ENCODE data around the gene ART3. TPM values are rescaled to one million over a fixed set of nuclear protein-coding genes. Genes with fewer than 3 reads are reported as not detected.

The ART3 gene
- total and polyA plus RNA-seq, 2 of the 8 experiments (the other 6 are each of a cell fraction or from before 2014, with no cell fraction given), result 0.21 to 0.63 TPM

DNA sequence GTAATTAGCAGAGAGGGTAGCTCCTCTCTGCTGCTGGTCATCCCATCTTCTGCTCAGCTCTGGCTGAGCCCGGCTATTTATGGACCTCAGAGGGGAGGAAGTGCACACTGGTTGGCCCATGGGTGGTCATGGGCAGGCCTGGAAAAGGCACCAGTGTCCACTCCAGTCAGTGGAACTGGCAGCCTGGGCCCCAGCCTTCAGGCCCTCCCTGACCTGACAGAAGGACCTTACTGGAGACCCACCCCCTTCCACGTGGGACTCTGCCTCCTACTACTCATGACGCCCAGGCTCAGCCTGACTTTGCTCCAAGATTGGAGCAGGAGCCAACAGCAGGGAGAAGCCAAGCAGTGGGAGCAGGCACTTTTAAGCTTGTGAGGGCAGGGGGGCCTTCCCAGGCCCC, 8.0 kb upstream of the ART3 start:
- no peaks in the 10 kb centered on the region for H3K36me3 ChIP-seq (ENCODE audit: control insufficient read depth in 2 of 4, insufficient read depth in 4 of 4, low read length in 3 of 4)
- peak overlapping the region; percentile 75; the same call in 1 of the 2 replicates for H2AK5ac ChIP-seq (ENCODE audit: low read depth, low read length)
- no peaks in the 10 kb centered on the region for H3K79me2 ChIP-seq (ENCODE audit: control insufficient read depth in 1 of 2, insufficient read depth in 2 of 2, low read length in 2 of 2)
- no peak overlapping the region for H4K91ac ChIP-seq (replicated peaks; ENCODE audit: insufficient read length, low read length)
- POLR2A ChIA-PET (ENCODE audit: partially characterized antibody), result interaction anchor here (0.9 to 1.3 kb wide), 2 partner anchors 23 to 30 kb away, joined by 3 to 4 read pairs; no protein-coding TSS in a partner anchor
- H2BK12ac ChIP-seq (ENCODE audit: low read depth, low read length), result no peak overlapping the region
- H3K4me2 ChIP-seq (ENCODE audit: insufficient read depth in 1 of 2, low read depth in 2 of 2, low read length in 2 of 2), result no peak overlapping the region
- H3K4ac ChIP-seq (replicated peaks; ENCODE audit: insufficient read length, low read depth, low read length), result no peak overlapping the region
- no peak overlapping the region for H2BK15ac ChIP-seq (ENCODE audit: low read length)
- DNase-seq (ENCODE audit: low read depth in 1 of 2, low spot score in 2 of 2) (no peak), FAIRE-seq (no peak)
- H2BK20ac ChIP-seq (ENCODE audit: low read length), result no peak overlapping the region
- CTCF ChIA-PET (ENCODE audit: partially characterized antibody), result interaction anchor here (0.7 to 6.7 kb wide), 14 partner anchors 13 to 158 kb away, joined by 3 to 88 read pairs (median 5); partner anchors contain the start of gene SDAD1
- no peak overlapping the region for H2BK120ac ChIP-seq (replicated peaks; ENCODE audit: low read depth, low read length)
- peaks cover 0 to 1% (median 0%) of the 10 kb centered on the region in 4 experiments; a peak in 1 of 7 replicates for H3K27me3 ChIP-seq (replicated peaks in 1 of 4; ENCODE audit: control insufficient read depth in 3 of 4, extremely low read depth in 1 of 4, insufficient read depth in 3 of 4, low read length in 3 of 4)
- no peak overlapping the region for H3K4me3 ChIP-seq (ENCODE audit: extremely low read depth in 1 of 4, insufficient read depth in 2 of 4, low read depth in 3 of 4, low read length in 4 of 4)
- no peak overlapping the region for H2BK5ac ChIP-seq (ENCODE audit: low read depth, low read length)
- H4K20me1 ChIP-seq (replicated peaks in 1 of 2; ENCODE audit: control insufficient read depth in 1 of 2, insufficient read depth in 2 of 2, low read length in 2 of 2), result no peaks in the 10 kb centered on the region
- H3K23me2 ChIP-seq (ENCODE audit: low read depth, low read length), result no peaks in the 10 kb centered on the region; the same call in 1 of the 2 replicates
- H3K56ac ChIP-seq (replicated peaks; ENCODE audit: insufficient read length, low read depth, low read length), result no peak overlapping the region
- WGBS, 2 experiments (ENCODE audit: extremely low coverage in 1 of 2, insufficient coverage in 1 of 2, insufficient read length in 1 of 2, insufficient replicate concordance in 2 of 2, low coverage in 1 of 2, low lambda C conversion rate in 2 of 2, missing lambda C conversion rate in 1 of 2), result 83% methylated on average over 3 of the region's 3 CpGs; no CpG with 5 or more reads in 1 of the 2 experiments
- no peak overlapping the region for H3K27ac ChIP-seq (ENCODE audit: low read depth, low read length)
- no peaks in the 10 kb centered on the region for H3K9me3 ChIP-seq (ENCODE audit: insufficient read depth in 2 of 2, low read depth in 1 of 2, low read length in 1 of 2)
- TF ChIP-seq HDAC2 (IDR thresholded peaks at IDR 0.05; ENCODE audit: borderline replicate concordance in 1 of 2, low read depth in 2 of 2, low read length in 2 of 2) (no peak), EGR1 (IDR thresholded peaks at IDR 0.05; ENCODE audit: borderline replicate concordance, low read depth, low read length) (no peak), SIX5 (IDR thresholded peaks at IDR 0.05; ENCODE audit: low read depth, low read length) (no peak), JUND (IDR thresholded peaks at IDR 0.05; ENCODE audit: low read length) (no peak), ASH2L (IDR thresholded peaks at IDR 0.05; ENCODE audit: low read length) (no peak), BRCA1 (IDR thresholded peaks at IDR 0.05; ENCODE audit: low read depth, low read length) (no peak), FOSL1 (IDR thresholded peaks at IDR 0.05; ENCODE audit: insufficient read depth, low read depth, low read length) (no peak), GTF2F1 (IDR thresholded peaks at IDR 0.05; ENCODE audit: borderline replicate concordance, low read depth, low read length) (no peak)
- no peak overlapping the region for H4K5ac ChIP-seq (ENCODE audit: insufficient read length, low read depth, low read length)
- no peak overlapping the region for H3K18ac ChIP-seq (ENCODE audit: extremely low read depth, low read length)
- no peak overlapping the region for H3K14ac ChIP-seq (ENCODE audit: insufficient read length)
- no peaks in the 10 kb centered on the region for H3K79me1 ChIP-seq (ENCODE audit: low read depth, low read length)
- H3K4me1 ChIP-seq (replicated peaks in 1 of 4; ENCODE audit: control insufficient read depth in 3 of 4, insufficient read depth in 4 of 4, low read length in 3 of 4), result no peaks in the 10 kb centered on the region
- no peak overlapping the region for H3K23ac ChIP-seq (ENCODE audit: insufficient read length)
- H3K9ac ChIP-seq (replicated peaks in 1 of 4; ENCODE audit: extremely low read depth in 1 of 4, low read depth in 3 of 4, low read length in 3 of 4), result no peak overlapping the region
- no peak overlapping the region for H4K8ac ChIP-seq (ENCODE audit: extremely low read depth, insufficient read depth, low read length)
- no peak overlapping the region for H2AFZ ChIP-seq (ENCODE audit: low read length)
